ENCODE data around the gene WSCD2. TPM values are rescaled to one million over a fixed set of nuclear protein-coding genes. Genes with fewer than 3 reads are reported as not detected.

Gene WSCD2
- total and polyA plus RNA-seq, 7 donors = 0.32 to 10.5 (median 2.6) TPM; not detected in 2

GRCh38 chr12:108170164-108170563, 41.1 kb downstream of the WSCD2 start:
- 75 to 87% methylated on average over 2 of the region's 2 CpGs for WGBS, 2 donors
- Histone ChIP-seq H3K4me3 (no peak overlapping the region), H3K27ac (peak overlapping the region in 1 of 4 donors; percentile 33), H3K27me3 (no peaks in the 10 kb centered on the region), H3K36me3 (no peaks in the 10 kb centered on the region), H3K4me1 (peaks cover 0 to 2% (median 0%) of the 10 kb centered on the region in 4 donors), H3K9me3 (no peaks in the 10 kb centered on the region)
- intact Hi-C loops (cut with DNase I) = no loop called here
- no peak for DNase-seq
- TF ChIP-seq CTCF (IDR thresholded peaks at IDR 0.05) (no peak), POLR2AphosphoS5 (IDR thresholded peaks at IDR 0.05) (no peak), POLR2A (IDR thresholded peaks at IDR 0.05) (no peak), EP300 (IDR thresholded peaks at IDR 0.05) (no peak)

- WGBS, 2 donors = 70 to 84% methylated on average over 2 of the region's 2 CpGs
- H3K9me3 ChIP-seq = no peaks in the 10 kb centered on the region
- no peak overlapping the region for H3K27ac ChIP-seq
- H3K36me3 ChIP-seq = no peaks in the 10 kb centered on the region
- no peaks in the 10 kb centered on the region for H3K27me3 ChIP-seq
- peaks cover 0 to 6% (median 0%) of the 10 kb centered on the region in 4 donors for H3K4me1 ChIP-seq
- intact Hi-C loops (cut with DNase I) = no loop called here
- no peak for TF ChIP-seq POLR2A (IDR thresholded peaks at IDR 0.05)
- TF ChIP-seq POLR2AphosphoS5 (IDR thresholded peaks at IDR 0.05) = no peak
- no peak for TF ChIP-seq CTCF (IDR thresholded peaks at IDR 0.05)
- TF ChIP-seq EP300 (IDR thresholded peaks at IDR 0.05) = no peak
- DNase-seq = no peak
- no peak overlapping the region for H3K4me3 ChIP-seq
These were observed 42.9 kb downstream of the WSCD2 start for GRCh38 chr12:108172033-108172432.

- H3K9me3 ChIP-seq = no peaks in the 10 kb centered on the region
- H3K36me3 ChIP-seq = no peaks in the 10 kb centered on the region
- no peak for TF ChIP-seq POLR2A (IDR thresholded peaks at IDR 0.05)
- TF ChIP-seq EP300 (IDR thresholded peaks at IDR 0.05) = no peak
- no peak for TF ChIP-seq CTCF (IDR thresholded peaks at IDR 0.05)
- no peak for TF ChIP-seq POLR2AphosphoS5 (IDR thresholded peaks at IDR 0.05)
- DNase-seq = no peak
- no peak overlapping the region for H3K4me3 ChIP-seq
- H3K27me3 ChIP-seq = no peaks in the 10 kb centered on the region
- WGBS, 2 donors = 46 to 58% methylated on average over 4 of the region's 4 CpGs
- H3K27ac ChIP-seq = peak overlapping the region in 1 of 4 donors; percentile 52
- peaks cover 0 to 6% (median 0%) of the 10 kb centered on the region in 4 donors for H3K4me1 ChIP-seq
- intact Hi-C loops (cut with DNase I) = no loop called here
These were observed 44.1 kb downstream of the WSCD2 start for GRCh38 chr12:108173160-108173559.

DNA sequence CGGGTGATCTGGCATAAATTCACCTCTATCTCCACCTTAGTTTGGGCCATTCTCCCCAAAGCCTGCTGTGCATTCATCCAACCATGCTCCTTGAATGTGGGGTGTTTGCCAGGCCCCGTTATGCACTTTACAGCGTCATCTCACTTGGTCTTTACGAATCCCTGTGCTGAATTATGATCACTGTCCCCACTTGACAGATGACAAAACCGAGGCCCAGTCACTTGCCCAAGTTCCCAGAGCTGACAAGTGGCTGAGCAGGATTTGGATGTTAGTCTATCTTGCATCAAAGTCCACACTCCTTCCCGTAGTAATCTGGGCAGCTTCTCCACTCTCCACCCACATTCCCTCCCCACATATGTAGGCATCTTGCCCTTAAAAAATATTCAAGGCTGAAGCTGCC, 44.8 kb downstream of the WSCD2 start:
- intact Hi-C loops (cut with DNase I) = no loop called here
- H3K27ac ChIP-seq = peak overlapping the region in 1 of 4 donors; percentile 52
- H3K9me3 ChIP-seq = no peaks in the 10 kb centered on the region
- H3K36me3 ChIP-seq = no peaks in the 10 kb centered on the region
- peaks cover 0 to 6% (median 0%) of the 10 kb centered on the region in 4 donors for H3K4me1 ChIP-seq
- 57 to 73% methylated on average over 6 of the region's 6 CpGs for WGBS, 2 donors
- no peaks in the 10 kb centered on the region for H3K27me3 ChIP-seq
- no peak for DNase-seq
- TF ChIP-seq POLR2AphosphoS5 (IDR thresholded peaks at IDR 0.05) = no peak
- TF ChIP-seq POLR2A (IDR thresholded peaks at IDR 0.05) = no peak
- TF ChIP-seq CTCF (IDR thresholded peaks at IDR 0.05) = no peak
- no peak for TF ChIP-seq EP300 (IDR thresholded peaks at IDR 0.05)
- H3K4me3 ChIP-seq = no peak overlapping the region

DNA sequence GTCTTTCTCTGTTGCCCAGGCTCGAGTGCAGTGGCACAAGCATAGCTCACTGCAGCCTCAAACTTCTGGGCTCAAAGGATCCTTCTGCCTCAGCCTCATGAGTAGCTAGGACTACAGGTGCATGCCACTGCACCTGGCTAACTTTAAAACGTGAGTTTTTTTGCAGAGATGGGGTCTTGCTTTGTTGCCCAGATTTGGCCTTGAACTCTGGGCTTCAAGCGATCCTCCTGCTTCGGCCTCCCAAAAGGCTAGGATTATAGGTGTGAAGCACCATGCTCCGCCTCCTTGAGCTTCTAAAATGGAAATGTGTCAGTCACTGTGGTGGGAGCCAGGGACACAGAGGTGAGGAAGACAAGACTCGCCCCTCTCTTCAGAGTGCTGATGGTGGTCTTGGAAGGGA, 45.6 kb downstream of the WSCD2 start:
- Histone ChIP-seq H3K27ac (peak overlapping the region in 1 of 4 donors; percentile 52), H3K9me3 (no peaks in the 10 kb centered on the region), H3K36me3 (no peaks in the 10 kb centered on the region), H3K4me3 (no peak overlapping the region), H3K27me3 (no peaks in the 10 kb centered on the region), H3K4me1 (peaks cover 0 to 6% (median 0%) of the 10 kb centered on the region in 4 donors)
- no peak for DNase-seq
- 66 to 81% methylated on average over 6 of the region's 6 CpGs for WGBS, 2 donors
- no peak for TF ChIP-seq EP300 (IDR thresholded peaks at IDR 0.05)
- TF ChIP-seq POLR2A (IDR thresholded peaks at IDR 0.05) = no peak
- TF ChIP-seq POLR2AphosphoS5 (IDR thresholded peaks at IDR 0.05) = no peak
- TF ChIP-seq CTCF (IDR thresholded peaks at IDR 0.05) = no peak
- intact Hi-C loops (cut with DNase I) = no loop called here
